NCI-H128 (cell line): Measurements from ENCODE around the gene FARP1.

Experiments used
- DNase-seq: peaks from one replicate; lab custom pipeline; 2025; ENCODE audit not compliant: unreplicated experiment; lab: John Stamatoyannopoulos, UW

FARP1 gene, protein sequence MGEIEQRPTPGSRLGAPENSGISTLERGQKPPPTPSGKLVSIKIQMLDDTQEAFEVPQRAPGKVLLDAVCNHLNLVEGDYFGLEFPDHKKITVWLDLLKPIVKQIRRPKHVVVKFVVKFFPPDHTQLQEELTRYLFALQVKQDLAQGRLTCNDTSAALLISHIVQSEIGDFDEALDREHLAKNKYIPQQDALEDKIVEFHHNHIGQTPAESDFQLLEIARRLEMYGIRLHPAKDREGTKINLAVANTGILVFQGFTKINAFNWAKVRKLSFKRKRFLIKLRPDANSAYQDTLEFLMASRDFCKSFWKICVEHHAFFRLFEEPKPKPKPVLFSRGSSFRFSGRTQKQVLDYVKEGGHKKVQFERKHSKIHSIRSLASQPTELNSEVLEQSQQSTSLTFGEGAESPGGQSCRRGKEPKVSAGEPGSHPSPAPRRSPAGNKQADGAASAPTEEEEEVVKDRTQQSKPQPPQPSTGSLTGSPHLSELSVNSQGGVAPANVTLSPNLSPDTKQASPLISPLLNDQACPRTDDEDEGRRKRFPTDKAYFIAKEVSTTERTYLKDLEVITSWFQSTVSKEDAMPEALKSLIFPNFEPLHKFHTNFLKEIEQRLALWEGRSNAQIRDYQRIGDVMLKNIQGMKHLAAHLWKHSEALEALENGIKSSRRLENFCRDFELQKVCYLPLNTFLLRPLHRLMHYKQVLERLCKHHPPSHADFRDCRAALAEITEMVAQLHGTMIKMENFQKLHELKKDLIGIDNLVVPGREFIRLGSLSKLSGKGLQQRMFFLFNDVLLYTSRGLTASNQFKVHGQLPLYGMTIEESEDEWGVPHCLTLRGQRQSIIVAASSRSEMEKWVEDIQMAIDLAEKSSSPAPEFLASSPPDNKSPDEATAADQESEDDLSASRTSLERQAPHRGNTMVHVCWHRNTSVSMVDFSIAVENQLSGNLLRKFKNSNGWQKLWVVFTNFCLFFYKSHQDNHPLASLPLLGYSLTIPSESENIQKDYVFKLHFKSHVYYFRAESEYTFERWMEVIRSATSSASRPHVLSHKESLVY

DNA sequence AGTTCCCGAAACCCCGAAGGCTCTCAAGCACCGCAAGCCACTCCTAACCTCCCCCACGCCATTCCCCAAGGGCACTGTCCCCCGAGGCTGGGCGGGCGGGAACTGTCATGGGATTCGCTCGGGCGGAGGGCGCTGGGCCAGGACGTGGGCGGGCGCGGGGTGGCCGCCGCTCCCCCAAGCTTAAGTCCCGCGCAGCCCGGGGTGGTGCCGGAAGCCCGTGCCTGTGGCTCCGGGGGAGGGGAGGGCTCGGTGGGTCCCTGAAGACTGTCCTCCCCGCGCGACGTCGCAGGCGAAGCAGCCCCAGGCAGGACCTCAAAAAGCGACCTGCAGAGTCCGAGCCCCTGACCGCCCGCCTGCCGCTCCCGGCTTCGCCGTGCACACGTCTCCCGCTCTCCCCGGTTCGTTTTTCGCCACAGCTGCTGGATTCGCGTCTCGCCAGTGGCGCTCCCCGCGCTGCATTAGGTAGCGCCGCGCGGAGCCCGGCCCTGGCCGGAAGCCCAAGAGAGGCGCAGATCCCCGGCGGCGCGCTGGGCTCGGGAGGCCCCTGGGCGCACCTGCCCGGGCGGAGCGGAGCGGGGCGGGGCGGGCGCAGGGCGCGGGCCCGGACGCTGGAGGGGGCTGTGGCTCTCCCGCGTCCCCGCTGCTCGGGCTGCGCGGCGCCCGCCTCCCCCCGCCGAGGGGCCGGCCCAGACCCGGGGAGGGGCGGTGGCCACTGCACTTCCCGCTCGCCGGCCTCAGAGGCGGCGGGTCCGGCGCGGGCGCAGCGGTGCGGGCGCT is at the start of gene FARP1:
FARP1 (plus strand) TSS at position 715 of the 777 bp plus-strand sequence. CDS start 70,149 bp downstream, outside the sequence.
- DNase-seq: peak; percentile 75

DNA sequence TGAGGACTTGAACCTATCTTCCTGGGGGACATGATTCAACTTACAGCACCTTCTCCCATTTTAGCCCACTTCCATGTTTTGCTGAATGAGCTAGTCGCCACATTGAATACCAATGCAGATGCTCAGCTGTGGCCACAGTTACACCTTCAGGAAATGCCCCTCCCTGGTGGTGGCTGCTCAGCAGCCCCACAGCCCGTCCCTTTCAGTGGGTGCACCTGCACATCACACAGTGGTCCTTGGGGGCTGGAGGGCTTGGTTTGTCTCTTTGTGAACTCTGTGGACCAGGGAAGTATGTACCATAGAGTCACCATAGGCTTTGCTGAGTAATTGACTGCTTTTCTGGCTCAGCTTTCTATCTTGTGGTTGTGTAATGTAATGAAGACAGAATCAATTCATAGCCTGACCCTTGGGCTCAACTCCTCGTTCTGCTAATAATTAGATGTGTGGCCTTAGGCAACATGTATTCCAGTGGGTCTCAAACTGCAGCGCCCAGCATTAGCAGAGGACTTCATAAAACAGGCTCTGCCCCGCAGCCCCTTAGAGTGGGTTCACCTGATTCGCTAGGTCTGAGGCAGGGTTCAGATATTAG is 48.1 kb upstream of the FARP1 start:
- no peak for DNase-seq

DNA sequence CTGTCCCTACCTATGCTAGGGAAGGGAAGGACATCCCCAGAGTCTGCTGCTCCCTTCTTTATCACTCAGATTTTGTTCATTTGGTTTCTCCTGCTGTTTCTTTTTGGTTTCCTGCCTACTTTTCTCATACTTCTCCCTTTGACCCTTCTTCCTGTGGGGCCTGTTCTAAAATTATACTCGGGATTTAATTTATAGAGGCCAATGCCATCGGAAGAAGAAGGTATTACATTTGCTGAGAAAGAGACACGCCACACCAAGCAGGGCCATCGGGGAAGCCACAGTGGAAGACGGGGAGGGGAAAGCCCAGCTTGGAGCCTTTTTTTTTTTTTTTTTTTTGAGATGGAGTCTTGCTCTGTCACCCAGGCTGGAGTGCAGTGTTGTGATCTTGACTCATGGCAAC is 46.8 kb upstream of the FARP1 start:
- DNase-seq: no peak

DNA sequence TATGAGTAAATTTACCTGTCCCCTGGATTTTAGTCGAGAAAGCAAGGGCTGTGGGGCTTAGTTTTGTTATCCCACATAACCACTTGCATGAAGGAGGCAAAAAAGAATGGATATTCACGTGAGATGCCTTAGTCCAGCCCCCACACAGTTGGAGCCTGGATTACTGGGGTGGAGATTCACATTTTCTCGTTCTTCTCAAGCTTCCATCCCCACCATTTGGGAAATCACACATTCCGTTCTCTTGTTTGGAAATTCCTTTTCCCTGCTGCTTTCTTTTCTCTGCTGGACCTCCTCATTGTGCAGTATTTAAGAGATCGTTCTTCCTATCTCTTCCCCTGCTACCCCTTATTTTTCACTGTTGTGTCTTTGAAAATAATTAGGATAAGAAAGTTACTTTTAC is 45.1 kb upstream of the FARP1 start:
- no peak for DNase-seq

DNA sequence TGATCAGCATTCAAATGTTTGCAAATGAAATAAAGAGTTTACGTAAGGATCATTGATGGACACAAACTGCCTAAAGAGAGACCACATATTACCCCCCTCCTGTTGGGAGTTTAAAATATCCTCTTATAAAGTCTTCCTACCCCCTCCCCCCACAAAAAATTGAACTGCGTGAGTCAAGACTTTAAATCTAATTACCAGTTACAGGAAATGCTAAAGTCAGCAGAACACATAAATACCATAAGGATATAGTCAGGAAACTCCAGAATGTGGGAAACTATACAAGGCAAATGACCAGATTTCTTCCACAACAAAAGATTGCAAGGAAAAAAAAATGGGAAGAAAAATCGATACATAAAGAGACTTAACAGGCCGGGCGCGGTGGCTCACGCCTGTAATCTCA is 44.4 kb upstream of the FARP1 start:
- DNase-seq: no peak

DNA sequence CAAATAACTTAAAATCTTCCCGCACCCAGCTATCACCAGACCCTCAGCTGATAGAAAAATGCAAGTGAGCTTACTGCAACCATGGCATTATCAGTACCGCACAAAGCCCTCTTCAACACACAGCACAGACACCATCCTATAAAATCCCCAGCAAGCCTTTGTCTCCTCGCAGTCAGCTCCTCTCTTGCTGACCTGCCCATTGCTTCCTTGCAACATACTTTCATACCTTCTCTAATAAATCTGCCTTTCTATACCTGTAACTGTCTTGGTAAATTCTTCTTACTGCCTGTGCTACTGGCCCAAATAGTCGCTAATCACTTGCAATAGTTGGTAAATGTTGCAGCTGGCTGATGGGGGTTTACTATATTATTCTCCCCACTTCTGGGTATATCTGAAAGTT is 43.3 kb upstream of the FARP1 start:
- DNase-seq: no peak

DNA sequence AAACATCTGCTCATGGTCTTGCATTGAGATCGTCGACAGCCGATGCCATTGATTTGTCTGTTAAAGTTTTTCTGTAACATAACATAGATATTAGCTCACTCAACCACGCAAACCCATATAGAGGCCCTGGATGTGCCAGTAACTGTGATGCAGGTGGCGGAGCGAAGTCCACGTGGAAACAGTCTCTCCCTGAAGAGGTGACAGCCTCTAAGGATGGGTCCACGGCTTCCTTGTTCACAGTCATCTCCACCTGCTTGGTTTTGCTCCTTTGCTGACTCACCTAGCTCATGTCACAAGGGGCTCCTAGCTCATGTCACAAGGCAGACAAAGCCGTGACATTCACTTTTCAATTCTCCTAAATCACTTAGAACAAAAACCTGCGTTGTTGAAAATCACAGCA is 42.4 kb upstream of the FARP1 start:
- no peak for DNase-seq

DNA sequence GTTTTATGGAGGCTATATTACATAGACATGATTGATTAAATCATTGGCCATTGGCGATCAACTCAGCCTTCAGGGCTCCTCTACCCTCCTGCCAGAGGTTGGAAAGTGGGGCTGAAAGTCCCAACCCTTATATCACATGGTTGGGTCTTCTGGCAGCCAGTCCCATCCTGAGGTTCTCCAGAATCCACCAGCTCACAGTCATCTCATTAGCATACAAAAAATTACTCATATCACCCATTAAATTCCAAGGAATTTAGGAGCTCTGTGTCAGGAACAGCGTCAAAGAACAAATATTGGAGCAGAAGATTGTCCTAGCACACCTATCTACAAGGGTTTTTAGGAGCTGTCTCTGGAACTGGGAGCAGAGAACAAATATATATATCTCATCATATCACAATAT is 39.4 kb upstream of the FARP1 start:
- DNase-seq: no peak

DNA sequence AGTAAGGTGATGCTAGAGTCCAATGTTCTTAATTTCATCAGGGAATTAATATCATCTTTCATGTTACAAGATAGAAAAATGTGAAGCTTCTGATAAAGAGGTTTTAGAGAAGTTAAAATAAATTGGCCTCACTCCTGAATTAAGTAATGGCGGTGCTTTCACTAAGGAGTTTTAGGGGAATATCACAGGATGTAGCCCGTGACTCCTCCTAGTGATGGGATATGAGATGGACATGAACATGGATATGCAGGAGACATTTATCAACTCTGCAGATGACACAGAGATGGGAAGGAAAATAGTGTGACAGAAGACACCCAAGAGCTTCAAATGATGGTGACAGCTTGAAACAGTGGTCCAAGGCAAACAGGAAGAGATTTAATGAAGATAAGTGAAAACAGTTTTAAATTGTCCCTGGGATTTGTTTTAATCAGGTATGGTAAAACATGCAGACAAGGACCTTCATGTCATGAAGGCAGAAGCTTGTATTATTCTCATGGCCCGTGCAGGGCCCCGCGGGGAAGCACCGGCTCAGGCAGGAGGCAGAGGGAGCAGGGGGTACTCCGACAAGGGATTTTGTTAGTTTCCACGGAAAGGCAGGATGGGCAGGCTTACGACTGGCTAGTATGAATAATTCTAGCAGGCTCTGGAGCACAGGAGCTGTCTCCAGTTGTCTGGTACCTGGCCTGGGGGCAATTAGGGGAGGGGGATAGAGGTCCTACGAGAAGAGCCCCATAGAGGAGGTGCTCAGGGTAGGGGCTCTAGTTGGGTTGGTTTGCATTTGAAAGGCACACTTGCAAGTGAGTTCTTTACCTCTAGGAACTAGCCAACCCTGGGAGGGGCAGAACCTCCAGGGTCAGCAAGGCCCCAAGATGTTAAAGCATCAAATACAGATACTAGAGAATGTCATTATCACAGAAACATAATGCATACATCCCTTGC is 38.7 kb upstream of the FARP1 start:
- DNase-seq: no peak

DNA sequence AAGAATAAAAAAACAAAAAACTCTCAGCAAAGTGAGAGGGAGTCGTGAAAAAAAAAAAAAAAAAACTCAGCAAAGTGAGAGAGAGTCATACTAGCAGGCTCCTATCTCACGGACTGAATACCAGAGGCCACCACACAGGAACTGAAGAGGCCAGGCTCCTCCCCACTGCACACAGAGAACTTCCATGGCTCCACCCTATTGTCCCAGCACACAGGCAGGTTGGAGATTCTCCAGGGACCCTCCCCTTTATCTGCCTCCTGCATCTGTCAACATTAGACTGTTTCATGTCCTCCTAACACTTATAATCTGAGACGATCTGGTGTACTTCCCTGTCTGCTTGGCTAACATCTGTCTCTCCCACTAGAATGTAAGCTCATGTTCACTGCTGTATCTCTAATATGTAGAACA is 37.0 kb upstream of the FARP1 start:
- no peak for DNase-seq

DNA sequence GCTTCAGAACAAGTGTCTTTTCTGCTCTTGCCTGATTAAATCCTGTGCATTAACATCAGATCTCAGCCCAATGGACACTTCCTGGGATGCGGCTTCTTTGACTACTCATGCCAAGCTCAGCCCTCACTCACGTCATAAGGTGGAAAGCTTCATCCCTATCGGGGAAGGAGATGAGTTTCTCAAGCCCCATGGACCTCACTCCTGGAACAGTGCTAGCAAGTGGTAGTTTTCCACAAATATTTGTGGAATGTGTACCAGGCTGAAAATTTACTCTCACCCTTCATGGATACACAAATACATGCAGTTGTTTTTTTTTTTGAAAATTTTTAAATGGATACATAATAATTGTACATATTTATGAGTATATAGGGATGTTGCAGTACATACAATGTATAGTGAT is 34.6 kb upstream of the FARP1 start:
- DNase-seq: no peak

DNA sequence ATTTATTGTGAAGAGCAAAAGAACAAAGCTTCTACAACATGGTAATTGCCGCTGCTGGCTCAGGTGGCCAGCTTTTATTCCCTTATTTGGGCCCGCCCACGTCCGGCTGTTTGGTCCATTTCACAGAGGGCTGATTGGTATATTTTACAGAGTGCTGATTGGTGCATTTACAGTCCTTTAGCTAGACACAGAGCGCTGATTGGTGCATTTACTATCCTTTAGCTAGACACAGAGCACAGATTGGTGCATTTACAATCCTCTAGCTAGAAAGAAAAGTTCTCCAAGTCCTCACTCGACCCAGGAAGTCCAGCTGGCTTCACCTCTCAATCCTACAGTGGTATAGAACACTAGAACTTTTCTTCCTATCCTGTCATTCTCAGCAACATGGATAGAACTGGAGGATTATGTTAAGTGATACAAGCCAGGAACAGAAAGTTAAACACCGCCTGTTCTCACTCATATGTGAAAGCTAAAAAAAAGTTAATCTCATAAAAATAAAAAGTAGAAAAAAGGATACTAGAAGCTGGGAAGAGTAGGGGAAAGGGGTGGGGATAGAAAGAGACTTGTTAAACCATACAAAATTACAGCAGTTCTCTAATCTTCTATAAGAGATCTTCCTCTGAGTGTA is 33.6 kb upstream of the FARP1 start:
- DNase-seq: no peak

DNA sequence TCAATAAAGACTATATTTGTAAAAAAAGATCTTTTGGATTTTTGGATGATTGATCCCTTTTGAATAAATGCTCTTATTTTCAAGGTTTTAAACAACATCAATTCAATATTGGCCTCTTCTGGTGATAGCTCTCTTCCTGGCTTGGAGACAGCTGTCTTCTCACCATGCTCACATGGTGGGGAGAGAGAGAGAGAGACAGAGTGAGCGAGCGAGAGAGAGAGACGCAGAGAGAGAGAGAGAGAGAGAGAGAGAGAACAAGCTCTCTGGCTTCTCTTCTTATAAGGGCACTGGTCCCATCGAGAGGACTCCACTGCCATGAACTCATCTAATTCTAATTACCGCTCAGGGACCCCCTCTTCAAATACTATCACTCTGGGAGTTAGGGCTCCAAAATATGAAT is 32.1 kb upstream of the FARP1 start:
- no peak for DNase-seq

DNA sequence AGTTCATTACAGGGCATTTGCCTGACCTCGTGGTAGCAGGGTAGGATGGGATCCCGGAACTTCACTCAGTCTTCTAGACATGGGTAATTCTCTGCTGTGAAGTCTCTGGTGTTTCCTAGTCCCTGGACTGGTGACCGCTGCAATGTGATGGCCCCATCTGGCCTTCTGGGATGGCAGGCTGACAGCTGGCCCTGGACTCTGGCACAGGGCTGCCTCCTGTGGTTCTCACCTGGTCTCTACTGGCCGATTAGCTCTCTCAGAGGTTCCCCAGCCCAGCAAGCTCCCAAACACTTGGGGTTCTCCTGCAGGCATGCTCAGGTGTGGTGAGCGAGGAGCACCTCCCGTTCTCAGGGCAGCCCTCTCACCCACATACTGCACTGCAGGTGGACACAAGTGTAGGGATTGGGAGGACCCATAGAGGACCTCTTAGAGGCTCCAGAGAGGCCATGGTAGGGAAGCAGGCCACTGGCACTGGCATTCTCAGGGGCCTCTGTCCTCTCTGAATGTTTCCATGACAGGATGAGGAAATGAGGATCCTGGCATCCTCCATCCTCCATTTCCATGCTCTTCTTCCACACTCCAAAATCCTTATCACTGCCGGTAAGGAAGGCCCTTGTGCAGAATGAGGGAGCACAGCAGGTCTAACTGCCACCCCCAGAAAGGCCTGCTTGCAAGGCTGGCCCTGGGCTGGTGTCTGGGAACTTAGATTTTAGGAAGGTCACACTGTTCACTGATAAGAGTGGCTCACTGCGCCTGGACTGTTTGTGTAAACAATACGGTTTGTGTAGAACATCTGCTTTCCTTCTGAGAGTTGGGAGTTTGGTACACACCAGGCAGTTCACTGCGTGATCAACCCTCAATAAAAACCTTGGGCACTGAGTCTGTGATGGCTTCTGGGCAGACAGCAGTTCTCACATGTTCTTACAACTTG is 31.5 kb upstream of the FARP1 start:
- no peak for DNase-seq

DNA sequence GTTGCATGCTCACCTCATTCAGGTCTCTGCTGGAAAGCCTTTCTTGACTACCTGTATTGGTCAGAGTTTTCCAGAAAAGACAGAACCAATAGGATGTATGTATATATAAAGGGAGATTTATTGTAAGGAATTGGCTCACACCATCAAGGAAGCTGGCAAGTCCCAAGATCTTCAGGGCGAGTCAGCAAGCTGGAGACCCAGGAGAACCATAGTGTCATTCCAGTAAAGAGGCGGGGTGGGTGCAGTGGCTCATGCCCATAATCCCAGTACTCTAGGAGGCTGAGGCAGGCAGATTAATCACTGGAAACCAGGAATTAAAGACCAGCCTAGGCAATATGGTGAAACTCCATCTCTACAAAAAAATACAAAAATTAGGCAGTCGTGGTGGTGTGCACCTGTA is 30.4 kb upstream of the FARP1 start:
- DNase-seq: no peak

DNA sequence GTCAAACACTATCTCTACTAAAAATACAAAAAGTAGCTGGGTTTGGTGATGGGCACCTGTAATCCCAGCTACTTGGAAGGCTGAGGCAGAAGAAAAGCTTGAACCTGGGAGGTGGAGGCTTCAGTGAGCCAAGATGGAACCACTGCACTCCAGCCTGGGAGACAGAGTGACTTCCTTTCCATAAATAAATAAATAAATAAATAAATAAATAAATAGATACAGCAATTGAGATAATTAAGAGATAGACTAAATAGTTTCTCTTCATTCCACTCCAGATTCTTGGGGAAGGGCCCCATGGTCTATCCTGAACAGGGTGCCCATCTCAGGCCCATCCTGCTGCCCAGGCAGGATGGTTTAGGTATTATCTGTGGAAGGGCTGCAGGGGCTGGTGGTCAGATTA is 24.0 kb upstream of the FARP1 start:
- no peak for DNase-seq

DNA sequence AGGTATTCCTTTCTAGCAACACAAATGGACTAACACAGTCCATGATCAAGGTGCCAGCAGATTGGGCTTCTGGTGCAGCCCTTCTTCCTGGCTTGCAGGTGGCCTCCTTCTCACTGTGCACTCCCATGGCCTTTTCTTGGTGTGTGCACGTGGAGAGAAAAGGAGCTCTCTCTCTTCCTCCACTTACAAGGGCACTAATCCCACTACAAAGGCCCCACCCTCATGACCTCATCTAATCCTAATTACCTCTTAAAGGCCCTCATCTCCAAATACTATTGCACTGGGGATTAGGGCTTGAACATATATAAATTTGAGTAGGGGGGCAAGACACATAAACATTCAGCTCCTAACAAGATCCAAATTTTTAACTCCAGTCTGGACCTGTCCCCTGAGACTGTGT is 19.7 kb upstream of the FARP1 start:
- DNase-seq: no peak

DNA sequence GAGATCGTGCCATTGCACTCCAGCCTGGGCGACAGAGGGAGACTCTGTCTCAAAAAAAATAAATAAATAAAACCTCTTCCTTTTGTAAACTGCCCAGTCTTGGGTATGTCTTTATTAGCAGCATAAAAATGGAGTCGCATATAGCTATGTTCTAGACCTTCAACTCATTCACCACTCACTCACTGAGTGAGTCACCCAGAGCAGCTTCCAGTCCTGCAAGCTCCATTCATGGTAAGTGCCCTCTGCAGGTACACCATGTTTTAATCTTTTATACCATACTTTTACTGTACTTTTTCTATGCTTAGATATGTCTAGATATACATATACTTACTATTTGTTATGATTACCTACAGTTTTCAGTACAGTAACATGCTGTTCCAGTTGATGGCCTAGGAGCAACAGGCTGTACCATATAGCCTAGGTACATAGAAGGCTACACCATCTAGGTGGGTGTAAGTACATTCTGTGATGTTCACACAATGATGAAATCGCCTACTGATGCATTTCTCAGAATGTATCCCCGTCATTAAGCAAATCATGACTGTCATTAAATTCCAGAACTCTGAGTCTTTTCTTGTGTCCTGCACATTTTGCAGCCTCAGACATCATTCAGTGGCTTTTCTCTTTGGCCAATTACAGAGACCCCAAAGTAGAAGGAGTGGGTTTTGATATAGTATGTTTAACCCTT is 13.7 kb upstream of the FARP1 start:
- no peak for DNase-seq
